Measurements from ENCODE around the gene KCNMB1. TPM values are rescaled to one million over a fixed set of nuclear protein-coding genes. Genes with fewer than 3 reads are reported as not detected.

Gene KCNMB1
- total and polyA plus RNA-seq, 2 donors (not counting 1 experiment from before 2014, with no cell fraction given), result 0.06 TPM; not detected in 1

DNA sequence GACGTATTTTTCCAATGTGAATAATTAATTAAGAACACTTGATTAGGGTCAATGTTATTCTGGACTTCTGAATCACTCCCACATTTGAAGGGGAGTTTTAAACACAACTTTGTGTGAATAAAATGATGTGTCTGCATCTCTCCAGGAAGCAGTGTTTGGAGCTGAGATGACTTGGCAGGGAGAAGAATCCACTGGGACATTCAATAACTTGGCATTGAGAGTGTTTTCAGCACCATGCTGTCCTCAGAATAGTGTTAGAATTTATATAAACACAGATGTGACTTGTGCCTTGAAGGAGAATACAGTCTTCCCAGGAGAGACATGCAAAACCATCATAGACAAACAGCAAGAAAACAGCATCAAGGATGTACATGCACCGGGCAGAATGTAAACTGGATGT lies 32.7 kb upstream of the KCNMB1 start:
- H3K27me3 Mint-ChIP-seq, result peaks cover 34% of the 10 kb centered on the region

DNA sequence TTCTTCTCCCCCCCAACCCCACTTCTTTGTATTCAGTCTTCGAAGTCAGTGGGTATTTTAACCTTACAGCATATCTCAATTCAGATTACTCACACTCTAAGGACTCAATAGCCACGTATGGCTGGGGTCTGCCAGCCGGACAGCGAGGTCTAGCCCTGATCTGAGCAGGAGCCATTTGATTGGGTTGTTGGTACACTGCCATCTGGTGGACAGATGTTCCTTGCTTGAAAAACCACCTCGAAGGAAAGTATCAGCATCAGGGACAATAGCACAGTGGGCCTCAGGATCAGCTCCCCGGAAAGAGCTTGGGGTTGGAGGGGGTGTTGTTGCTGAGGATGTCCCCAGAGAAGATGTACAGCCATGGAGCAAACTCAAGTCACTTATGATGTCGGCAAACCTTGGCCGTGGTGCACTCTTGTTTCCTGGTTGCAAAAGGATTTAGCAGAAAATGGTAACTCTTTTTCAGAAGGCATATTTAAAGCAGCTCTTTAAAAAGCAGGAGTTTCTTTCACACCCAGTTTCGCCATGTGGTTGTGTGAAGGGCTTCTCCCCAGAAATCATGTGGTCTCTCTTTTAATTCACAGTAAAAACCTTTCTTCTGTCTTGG lies 31.7 kb upstream of the KCNMB1 start:
- no peak overlapping the region for H3K4me3 ChIP-seq (ENCODE audit: control extremely low read depth in 1 of 5, extremely low read depth in 1 of 5, insufficient read depth in 1 of 5, low read depth in 2 of 5, low read length in 4 of 5)
- H3K36me3 ChIP-seq (replicated peaks in 1 of 2; ENCODE audit: control extremely low read depth in 1 of 2, control insufficient read depth in 1 of 2, extremely low read depth in 1 of 2, insufficient read depth in 2 of 2, low read length in 1 of 2), result no peaks in the 10 kb centered on the region
- H3K9me3 Mint-ChIP-seq (ENCODE audit: insufficient read depth), result no peaks in the 10 kb centered on the region
- H3K4me1 Mint-ChIP-seq, result no peaks in the 10 kb centered on the region
- H3K79me2 ChIP-seq (ENCODE audit: control insufficient read depth, insufficient read depth, low read length), result no peaks in the 10 kb centered on the region
- H3K27ac Mint-ChIP-seq, result no peak overlapping the region
- H3K4me3 Mint-ChIP-seq, result no peak overlapping the region
- no peak overlapping the region for H3K4me2 ChIP-seq (replicated peaks; ENCODE audit: low read depth, low read length, poor library complexity, severe bottlenecking)
- peaks cover 0 to 16% (median 6%) of the 10 kb centered on the region in 4 experiments for H3K27me3 ChIP-seq (replicated peaks in 1 of 4; ENCODE audit: control extremely low read depth in 1 of 4, control insufficient read depth in 3 of 4, insufficient read depth in 4 of 4, low read length in 3 of 4)
- DNase-seq, result peak; percentile 74
- 19% methylated on average over 7 of the region's 9 CpGs for WGBS (ENCODE audit: insufficient coverage)
- intact Hi-C loops (cut with micrococcal nuclease), result loop anchor here (1.0 kb wide), 4 partner anchors 82 to 321 kb away; no protein-coding TSS in a partner anchor
- peaks cover 34% of the 10 kb centered on the region for H3K27me3 Mint-ChIP-seq
- no peak overlapping the region for H3K9ac ChIP-seq (ENCODE audit: low read length)
- no peaks in the 10 kb centered on the region for H3K4me1 ChIP-seq (ENCODE audit: control insufficient read depth in 2 of 2, insufficient read depth in 2 of 2, low read length in 2 of 2)
- H3K9me3 ChIP-seq (ENCODE audit: control extremely low read depth in 1 of 3, control insufficient read depth in 2 of 3, insufficient read depth in 1 of 3, low read length in 2 of 3), result no peaks in the 10 kb centered on the region
- TF ChIP-seq, protein P1, sequence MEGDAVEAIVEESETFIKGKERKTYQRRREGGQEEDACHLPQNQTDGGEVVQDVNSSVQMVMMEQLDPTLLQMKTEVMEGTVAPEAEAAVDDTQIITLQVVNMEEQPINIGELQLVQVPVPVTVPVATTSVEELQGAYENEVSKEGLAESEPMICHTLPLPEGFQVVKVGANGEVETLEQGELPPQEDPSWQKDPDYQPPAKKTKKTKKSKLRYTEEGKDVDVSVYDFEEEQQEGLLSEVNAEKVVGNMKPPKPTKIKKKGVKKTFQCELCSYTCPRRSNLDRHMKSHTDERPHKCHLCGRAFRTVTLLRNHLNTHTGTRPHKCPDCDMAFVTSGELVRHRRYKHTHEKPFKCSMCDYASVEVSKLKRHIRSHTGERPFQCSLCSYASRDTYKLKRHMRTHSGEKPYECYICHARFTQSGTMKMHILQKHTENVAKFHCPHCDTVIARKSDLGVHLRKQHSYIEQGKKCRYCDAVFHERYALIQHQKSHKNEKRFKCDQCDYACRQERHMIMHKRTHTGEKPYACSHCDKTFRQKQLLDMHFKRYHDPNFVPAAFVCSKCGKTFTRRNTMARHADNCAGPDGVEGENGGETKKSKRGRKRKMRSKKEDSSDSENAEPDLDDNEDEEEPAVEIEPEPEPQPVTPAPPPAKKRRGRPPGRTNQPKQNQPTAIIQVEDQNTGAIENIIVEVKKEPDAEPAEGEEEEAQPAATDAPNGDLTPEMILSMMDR (IDR thresholded peaks at IDR 0.05), result peak; percentile 78
- TF ChIP-seq EZH2 (IDR thresholded peaks at IDR 0.05; ENCODE audit: borderline replicate concordance, insufficient read depth, low read depth, low read length, poor library complexity, severe bottlenecking), result no peak
- CTCF ChIA-PET, result interaction anchor here (0.8 to 12.4 kb wide), 20 partner anchors 10 to 326 kb away, joined by 3 to 189 read pairs (median 4); no protein-coding TSS in a partner anchor
- ATAC-seq (ENCODE audit: low read depth), result peak; percentile 41
- no peak overlapping the region for H3K27ac ChIP-seq (ENCODE audit: low read length in 2 of 2)
- no peaks in the 10 kb centered on the region for H4K20me1 ChIP-seq (ENCODE audit: control insufficient read depth, insufficient read depth, low read length, poor library complexity, severe bottlenecking)
- POLR2A ChIA-PET, result no interaction called here
- H2AFZ ChIP-seq (ENCODE audit: insufficient read depth, low read depth, low read length, poor library complexity, severe bottlenecking), result no peak overlapping the region

More for the DNA sequence above, 32.7 kb upstream of the KCNMB1 start:
- Histone ChIP-seq H3K9me3 (ENCODE audit: control extremely low read depth in 1 of 3, control insufficient read depth in 2 of 3, insufficient read depth in 1 of 3, low read length in 2 of 3) (no peaks in the 10 kb centered on the region), H3K79me2 (ENCODE audit: control insufficient read depth, insufficient read depth, low read length) (no peaks in the 10 kb centered on the region), H3K27me3 (replicated peaks in 1 of 4; ENCODE audit: control extremely low read depth in 1 of 4, control insufficient read depth in 3 of 4, insufficient read depth in 4 of 4, low read length in 3 of 4) (peaks cover 0 to 16% (median 6%) of the 10 kb centered on the region in 4 experiments), H3K36me3 (replicated peaks in 1 of 2; ENCODE audit: control extremely low read depth in 1 of 2, control insufficient read depth in 1 of 2, extremely low read depth in 1 of 2, insufficient read depth in 2 of 2, low read length in 1 of 2) (no peaks in the 10 kb centered on the region), H2AFZ (ENCODE audit: insufficient read depth, low read depth, low read length, poor library complexity, severe bottlenecking) (no peak overlapping the region), H3K4me3 (ENCODE audit: control extremely low read depth in 1 of 5, extremely low read depth in 1 of 5, insufficient read depth in 1 of 5, low read depth in 2 of 5, low read length in 4 of 5) (no peak overlapping the region), H3K4me1 (ENCODE audit: control insufficient read depth in 2 of 2, insufficient read depth in 2 of 2, low read length in 2 of 2) (no peaks in the 10 kb centered on the region), H3K9ac (ENCODE audit: low read length) (no peak overlapping the region), H3K27ac (ENCODE audit: low read length in 2 of 2) (no peak overlapping the region), H3K4me2 (replicated peaks; ENCODE audit: low read depth, low read length, poor library complexity, severe bottlenecking) (no peak overlapping the region), H4K20me1 (ENCODE audit: control insufficient read depth, insufficient read depth, low read length, poor library complexity, severe bottlenecking) (no peaks in the 10 kb centered on the region)
- Mint-ChIP-seq H3K27ac (no peak overlapping the region), H3K9me3 (ENCODE audit: insufficient read depth) (no peaks in the 10 kb centered on the region), H3K4me1 (no peaks in the 10 kb centered on the region), H3K4me3 (no peak overlapping the region)
- no peak for ATAC-seq (ENCODE audit: low read depth)
- TF ChIP-seq, protein P1 (IDR thresholded peaks at IDR 0.05), result no peak
- TF ChIP-seq EZH2 (IDR thresholded peaks at IDR 0.05; ENCODE audit: borderline replicate concordance, insufficient read depth, low read depth, low read length, poor library complexity, severe bottlenecking), result no peak
- no CpG with 5 or more reads among the region's 2 CpGs for WGBS (ENCODE audit: insufficient coverage)
- intact Hi-C loops (cut with micrococcal nuclease), result loop anchor here (1.0 kb wide), 3 partner anchors 83 to 322 kb away; no protein-coding TSS in a partner anchor
- DNase-seq, result no peak
- ChIA-PET CTCF (interaction anchor here (0.8 to 12.4 kb wide), 17 partner anchors 10 to 326 kb away, joined by 3 to 189 read pairs (median 4); no protein-coding TSS in a partner anchor), POLR2A (no interaction called here)

Measured in B cell (primary cell).